Skin of body (tissue), 2 donors: ENCODE results near the gene C16orf96. TPM values are rescaled to one million over a fixed set of nuclear protein-coding genes. Genes with fewer than 3 reads are reported as not detected.

Experiments
- DNase-seq: peaks from one replicate; lab custom pipeline; 2025; lab: John Stamatoyannopoulos, UW
- total RNA-seq: library from RNA; depleted of rRNA; stranded (reverse); fragments of >200 nt; gene quantifications from one replicate; pipeline ENCODE4 v1.2.3, GENCODE V29; 2014

The C16orf96 gene
- total RNA-seq, 1 donor from 2014 or later: 0.30 TPM

- peak; percentile 60 for DNase-seq
Measured at GRCh38 chr16:4525069-4525468, 31.1 kb upstream of the C16orf96 start.

GRCh38 chr16:4525634-4526277 lies 30.4 kb upstream of the C16orf96 start:
- DNase-seq: no peak

- DNase-seq: no peak
Measured at GRCh38 chr16:4529085-4530060, 26.8 kb upstream of the C16orf96 start.

GRCh38 chr16:4531811-4532210 lies 24.3 kb upstream of the C16orf96 start:
- no peak for DNase-seq

GRCh38 chr16:4532238-4532637 lies 23.9 kb upstream of the C16orf96 start:
- no peak for DNase-seq

- no peak for DNase-seq
Measured at GRCh38 chr16:4533490-4533889, 22.6 kb upstream of the C16orf96 start.

- no peak for DNase-seq
Measured at GRCh38 chr16:4534151-4534790, 21.9 kb upstream of the C16orf96 start.

GRCh38 chr16:4535627-4536108 lies 20.5 kb upstream of the C16orf96 start:
- DNase-seq: no peak

GRCh38 chr16:4536391-4537106 lies 19.6 kb upstream of the C16orf96 start:
- no peak for DNase-seq

GRCh38 chr16:4537376-4538343 lies 18.5 kb upstream of the C16orf96 start:
- DNase-seq: no peak

GRCh38 chr16:4538350-4539235 lies 17.5 kb upstream of the C16orf96 start, which contains the start of gene CDIP1:
CDIP1 (minus strand) TSS chr16:4538773; CDS start chr16:4514130, 24,643 bp downstream.
- peak; percentile 94 for DNase-seq

GRCh38 chr16:4539716-4540284 lies 16.3 kb upstream of the C16orf96 start:
- no peak for DNase-seq

- DNase-seq: no peak
Measured at GRCh38 chr16:4544473-4544872, 11.7 kb upstream of the C16orf96 start.

- DNase-seq: no peak
Measured at GRCh38 chr16:4548124-4548523, 8.0 kb upstream of the C16orf96 start.

- DNase-seq: no peak
Measured at GRCh38 chr16:4550591-4550990, 5.5 kb upstream of the C16orf96 start.

GRCh38 chr16:4552541-4552940 lies 3.6 kb upstream of the C16orf96 start:
- no peak for DNase-seq

- DNase-seq: no peak
Measured at GRCh38 chr16:4556580-4556979, 440 bp downstream of the C16orf96 start.

- DNase-seq: no peak
Measured at GRCh38 chr16:4557973-4558372, 1.8 kb downstream of the C16orf96 start.

GRCh38 chr16:4561596-4561995 lies 5.5 kb downstream of the C16orf96 start:
- DNase-seq: no peak
